ENCODE results near the gene DLG5. TPM values are rescaled to one million over a fixed set of nuclear protein-coding genes. Genes with fewer than 3 reads are reported as not detected.
A peak's percentile ranks its signal among the peaks of the same experiment; 100 is the strongest.

The DLG5 gene
- total and polyA plus RNA-seq, 9 of the 15 experiments (the other 6 are each of a cell fraction or from before 2014, with no cell fraction given): 1.4 to 26.8 (median 11.2) TPM

DNA sequence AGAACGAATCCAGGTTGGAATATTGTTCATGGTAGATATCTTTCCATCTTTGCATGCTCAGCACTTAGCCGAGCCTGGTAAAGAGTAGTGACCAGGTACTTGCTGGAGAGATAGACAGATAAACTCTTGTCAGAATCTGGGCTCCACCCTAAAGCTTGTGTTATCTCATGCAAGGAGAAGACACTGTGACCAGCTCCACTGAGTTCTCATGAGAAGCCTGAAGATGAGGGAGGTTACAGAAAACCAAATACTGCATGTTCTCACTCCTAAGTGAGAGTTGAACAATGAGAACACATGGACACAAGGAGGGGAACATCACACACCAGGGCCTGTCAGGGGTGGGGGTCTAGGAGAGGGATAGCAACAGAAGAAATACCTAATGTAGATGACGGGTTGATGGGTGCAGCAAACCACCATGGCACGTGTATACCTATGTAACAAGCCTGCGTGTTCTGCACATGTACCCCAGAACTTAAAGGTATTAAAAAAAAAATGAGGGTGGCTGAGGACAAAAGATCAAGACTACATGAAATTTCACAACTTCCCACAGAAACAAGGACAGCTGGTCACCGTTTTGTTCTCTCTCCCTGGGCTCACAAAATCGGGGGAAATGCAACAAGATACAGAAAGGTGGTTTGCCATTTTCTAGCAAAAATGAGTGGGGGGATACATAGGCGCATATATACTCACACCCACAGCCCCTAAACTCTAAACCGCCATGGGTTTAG is 17.4 kb downstream of the DLG5 start (continued):
- TF ChIP-seq ETV6 (IDR thresholded peaks at IDR 0.05; ENCODE audit: borderline replicate concordance in 1 of 2, low read depth in 2 of 2, low read length in 1 of 2): no peak
- TF ChIP-seq ETV6 (CRISPR knock-in tag; IDR thresholded peaks at IDR 0.05; ENCODE audit: borderline replicate concordance): no peak
- peak in 1 of 2 experiments; percentile 71; a peak in 2 of 4 replicates for TF ChIP-seq RCOR1 (IDR thresholded peaks at IDR 0.05; ENCODE audit: borderline replicate concordance in 1 of 2, low read depth in 2 of 2, low read length in 2 of 2)
- TF ChIP-seq TSC22D4 (tag; IDR thresholded peaks at IDR 0.05): no peak
- no peak for TF ChIP-seq ZNF24 (IDR thresholded peaks at IDR 0.05)
- TF ChIP-seq GTF2F1 (IDR thresholded peaks at IDR 0.05; ENCODE audit: low read depth, low read length): no peak
- TF ChIP-seq NR0B1 (IDR thresholded peaks at IDR 0.05; ENCODE audit: partially characterized antibody): no peak
- TF ChIP-seq ZSCAN32 (CRISPR knock-in tag; IDR thresholded peaks at IDR 0.05): no peak
- TF ChIP-seq, protein P1, sequence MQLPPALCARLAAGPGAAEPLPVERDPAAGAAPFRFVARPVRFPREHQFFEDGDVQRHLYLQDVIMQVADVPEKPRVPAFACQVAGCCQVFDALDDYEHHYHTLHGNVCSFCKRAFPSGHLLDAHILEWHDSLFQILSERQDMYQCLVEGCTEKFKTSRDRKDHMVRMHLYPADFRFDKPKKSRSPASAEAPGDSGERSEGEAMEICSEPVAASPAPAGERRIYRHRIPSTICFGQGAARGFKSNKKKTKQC (CRISPR knock-in tag; IDR thresholded peaks at IDR 0.05): no peak
- TF ChIP-seq NKRF (IDR thresholded peaks at IDR 0.05; ENCODE audit: borderline replicate concordance): no peak
- no peak for TF ChIP-seq LARP7 (IDR thresholded peaks at IDR 0.05)
- TF ChIP-seq ZNF274 (IDR thresholded peaks at IDR 0.05; ENCODE audit: borderline replicate concordance, low read depth, low read length): no peak
- no peak for TF ChIP-seq ZNF551 (CRISPR knock-in tag; IDR thresholded peaks at IDR 0.05)
- no peak for TF ChIP-seq RAD51 (IDR thresholded peaks at IDR 0.05; ENCODE audit: borderline replicate concordance, low read depth)
- TF ChIP-seq CBX8 (IDR thresholded peaks at IDR 0.05; ENCODE audit: borderline replicate concordance, extremely low read depth, low read depth, low read length, poor library complexity, severe bottlenecking): no peak
- no peak for TF ChIP-seq MAZ (CRISPR knock-in tag; conservative IDR thresholded peaks at IDR 0.05 in 1 of 2, IDR thresholded peaks at IDR 0.05 in 1 of 2)
- TF ChIP-seq WHSC1 (IDR thresholded peaks at IDR 0.05; ENCODE audit: low read length): no peak
- TF ChIP-seq TEAD2 (tag; IDR thresholded peaks at IDR 0.05): 0 out of 2 replicates have a peak, but pooled peaks have one; percentile 25
- TF ChIP-seq ATF2 (CRISPR knock-in tag; IDR thresholded peaks at IDR 0.05): no peak
- TF ChIP-seq SMARCB1 (IDR thresholded peaks at IDR 0.05; ENCODE audit: insufficient read length, low read depth): peak; percentile 31
- TF ChIP-seq ZKSCAN1 (IDR thresholded peaks at IDR 0.05; ENCODE audit: low read depth, low read length): no peak
